Testis (tissue), 3 donors: ENCODE results near the gene PRKAG2. TPM values are rescaled to one million over a fixed set of nuclear protein-coding genes. Genes with fewer than 3 reads are reported as not detected.

ENCODE experiments used
- DNase-seq: peaks from one replicate; pipeline ENCODE4 v3.0.0-alpha.2; 2019
- H3K27ac ChIP-seq, 2 donors: fragments of 200-600 bp; sonication (generic); one replicate each; pipeline ENCODE4 v1.5.1; 2019
- H3K27me3 ChIP-seq: fragments of 200-600 bp; sonication (generic); one replicate; pipeline ENCODE4 v1.5.1; 2019
- H3K36me3 ChIP-seq: fragments of 200-600 bp; sonication (generic); one replicate; pipeline ENCODE4 v1.5.1; 2017; ENCODE audit warnings: low read depth; ENCODE audit errors: missing control alignments
- H3K4me1 ChIP-seq: fragments of 200-600 bp; sonication (generic); one replicate; pipeline ENCODE4 v1.5.1; 2019
- H3K4me3 ChIP-seq, 2 donors: fragments of 200-600 bp; sonication (generic); one replicate each; pipeline ENCODE4 v1.5.1; 2017 to 2019
- H3K9me3 ChIP-seq: fragments of 200-600 bp; sonication (generic); one replicate; pipeline ENCODE4 v1.5.1; 2017
- CTCF ChIP-seq, 3 experiments: fragments of 450-650 bp in 2 of 3; fragments of 200-600 bp in 1 of 3; sonication (generic) in 1 of 3; IDR thresholded peaks; one replicate each; pipeline ENCODE4 v1.5.1; 2016 to 2019; ENCODE audit warnings: antibody characterized with exemption in 3 of 3, mild to moderate bottlenecking in 2 of 3, moderate library complexity in 1 of 3
- POLR2A ChIP-seq: fragments of 450-650 bp; IDR thresholded peaks from one replicate; pipeline ENCODE4 v1.6.1; 2017; ENCODE audit warnings: antibody characterized with exemption, mild to moderate bottlenecking, moderate library complexity
- WGBS, 2 donors: methylation state at CpG; one replicate each; pipeline ENCODE4 v1.1.5; 2018; 5-methylcytosine and 5-hydroxymethylcytosine counted together
- intact Hi-C: fragments of 100-400 bp; cut with DNase I; formaldehyde crosslinking; loops from one replicate; pipeline ENCODE4 v1.15.1; 2023; ENCODE audit warnings: low total_unique reads
- polyA plus RNA-seq: library from polyadenylated mRNA; stranded (reverse); fragments of 350-450 nt; fragmentation: Illumina TruSeq; extraction: RNeasy Lipid Tissue Mini Kit (QIAGEN cat#74804); gene quantifications from one replicate; pipeline ENCODE4 v1.2.3, GENCODE V29; 2014; ENCODE audit warnings: low read depth, low replicate concordance; ENCODE audit not compliant: insufficient read depth
- total RNA-seq, 2 donors: library from RNA; depleted of rRNA; stranded (reverse); fragments of >200 nt; gene quantifications; one replicate each; pipeline ENCODE4 v1.2.3, GENCODE V29; 2016

The PRKAG2 gene
- total and polyA plus RNA-seq, 3 donors from 2014 or later: 27.9 to 28.7 (median 28.6) TPM

- H3K27ac ChIP-seq: no peak overlapping the region
- 93 to 94% methylated on average over 8 of the region's 8 CpGs for WGBS, 2 donors
- no peaks in the 10 kb centered on the region for H3K27me3 ChIP-seq
- intact Hi-C loops: no loop called here
- DNase-seq: no peak
- no peaks in the 10 kb centered on the region for H3K9me3 ChIP-seq
- H3K36me3 ChIP-seq: no peaks in the 10 kb centered on the region
- no peak for TF ChIP-seq POLR2A
- no peak for TF ChIP-seq CTCF (IDR thresholded peaks at IDR 0.05)
- H3K4me3 ChIP-seq: no peak overlapping the region
- no peaks in the 10 kb centered on the region for H3K4me1 ChIP-seq
Observed at GRCh38 chr7:151731022-151731441, 145.9 kb downstream of the PRKAG2 start.

GRCh38 chr7:151730591-151730990, 146.3 kb downstream of the PRKAG2 start:
- 90 to 93% methylated on average over 9 of the region's 9 CpGs for WGBS, 2 donors
- H3K27me3 ChIP-seq: no peaks in the 10 kb centered on the region
- no peak for DNase-seq
- H3K4me1 ChIP-seq: no peaks in the 10 kb centered on the region
- H3K27ac ChIP-seq: no peak overlapping the region
- H3K4me3 ChIP-seq: no peak overlapping the region
- H3K36me3 ChIP-seq: no peaks in the 10 kb centered on the region
- no peaks in the 10 kb centered on the region for H3K9me3 ChIP-seq
- intact Hi-C loops: no loop called here
- TF ChIP-seq POLR2A: no peak
- TF ChIP-seq CTCF (IDR thresholded peaks at IDR 0.05): no peak

GRCh38 chr7:151729521-151729921, 147.4 kb downstream of the PRKAG2 start:
- H3K4me1 ChIP-seq: no peaks in the 10 kb centered on the region
- intact Hi-C loops: no loop called here
- H3K36me3 ChIP-seq: no peaks in the 10 kb centered on the region
- H3K4me3 ChIP-seq: no peak overlapping the region
- no peaks in the 10 kb centered on the region for H3K9me3 ChIP-seq
- H3K27me3 ChIP-seq: no peaks in the 10 kb centered on the region
- TF ChIP-seq POLR2A (no peak), CTCF (IDR thresholded peaks at IDR 0.05) (no peak)
- no peak for DNase-seq
- WGBS, 2 donors: 95 to 99% methylated on average over 14 to 15 of the region's 15 CpGs
- no peak overlapping the region for H3K27ac ChIP-seq

- TF ChIP-seq POLR2A (no peak), CTCF (IDR thresholded peaks at IDR 0.05) (no peak)
- intact Hi-C loops: no loop called here
- DNase-seq: no peak
- Histone ChIP-seq H3K4me3 (no peak overlapping the region), H3K36me3 (no peaks in the 10 kb centered on the region), H3K27ac (no peak overlapping the region), H3K4me1 (no peaks in the 10 kb centered on the region), H3K27me3 (no peaks in the 10 kb centered on the region), H3K9me3 (no peaks in the 10 kb centered on the region)
- WGBS, 2 donors: 98 to 99% methylated on average over 14 of the region's 14 CpGs
Observed at GRCh38 chr7:151728746-151729145, 148.2 kb downstream of the PRKAG2 start.

GRCh38 chr7:151728286-151728660, 148.6 kb downstream of the PRKAG2 start:
- WGBS, 2 donors: 89 to 93% methylated on average over 8 of the region's 8 CpGs
- intact Hi-C loops: no loop called here
- TF ChIP-seq POLR2A: no peak
- no peak for TF ChIP-seq CTCF (IDR thresholded peaks at IDR 0.05)

More at GRCh38 chr7:151728286-151728660, 148.6 kb downstream of the PRKAG2 start:
- Histone ChIP-seq H3K9me3 (no peaks in the 10 kb centered on the region), H3K4me1 (no peaks in the 10 kb centered on the region), H3K36me3 (no peaks in the 10 kb centered on the region), H3K4me3 (no peak overlapping the region), H3K27ac (no peak overlapping the region), H3K27me3 (no peaks in the 10 kb centered on the region)
- no peak for DNase-seq
